DMS 273 treated with DMSO at 0.1 percent for 48 hours (cell line): ENCODE results near the gene ABCA13.
"Not testable (repeated sequence)": the region's sequence is repeated elsewhere in the genome, so short reads cannot be mapped to it uniquely, and the experiment has no call there.

Source experiments
- DNase-seq: peaks from one replicate; lab custom pipeline; 2025; lab: John Stamatoyannopoulos, UW

ABCA13 gene

DNA sequence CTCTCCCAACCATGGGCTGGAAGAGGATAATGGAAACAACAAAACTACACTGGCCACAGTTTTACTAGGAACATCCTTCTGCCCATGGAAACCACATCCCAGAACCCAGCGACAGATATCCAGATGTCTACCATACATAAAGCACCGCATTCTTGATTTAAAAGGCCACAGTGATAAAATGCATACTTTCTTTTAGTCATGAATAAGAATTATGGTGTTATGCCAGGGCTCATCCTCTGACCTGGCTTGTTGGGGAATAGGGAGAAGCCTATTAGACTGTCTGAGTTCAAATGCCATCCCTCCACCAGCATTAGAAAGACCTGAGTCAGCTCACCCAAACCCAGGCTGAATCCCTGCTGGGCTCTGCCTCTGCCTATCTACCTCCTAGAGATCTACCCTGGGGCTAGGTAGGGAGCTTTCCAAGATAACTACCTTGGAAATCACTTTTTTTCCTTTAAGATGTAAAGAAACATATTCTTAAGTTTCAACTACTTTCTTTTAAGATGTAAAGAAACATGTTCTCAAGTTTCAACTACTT lies 5.2 kb downstream of the ABCA13 start:
- no peak for DNase-seq

DNA sequence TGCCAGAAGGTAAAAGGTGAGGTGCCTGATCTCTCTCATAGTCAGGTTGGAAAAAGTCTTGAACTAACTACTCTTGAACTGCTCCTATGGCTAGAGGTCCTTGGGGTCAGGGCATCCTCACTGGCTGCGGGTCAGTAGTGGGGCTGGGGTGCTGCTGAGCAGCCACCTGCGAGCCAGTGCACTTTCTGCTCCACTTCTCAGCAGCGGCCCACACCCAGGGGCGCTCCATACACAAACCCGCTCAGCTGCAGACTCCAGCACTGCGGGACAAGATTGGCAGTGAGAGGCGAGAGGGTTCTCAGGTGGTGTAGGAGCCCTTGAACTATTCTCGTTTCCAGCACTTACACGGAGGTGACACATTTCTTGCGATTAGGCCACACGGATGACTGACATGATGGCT lies 6.0 kb downstream of the ABCA13 start:
- DNase-seq, result no peak

DNA sequence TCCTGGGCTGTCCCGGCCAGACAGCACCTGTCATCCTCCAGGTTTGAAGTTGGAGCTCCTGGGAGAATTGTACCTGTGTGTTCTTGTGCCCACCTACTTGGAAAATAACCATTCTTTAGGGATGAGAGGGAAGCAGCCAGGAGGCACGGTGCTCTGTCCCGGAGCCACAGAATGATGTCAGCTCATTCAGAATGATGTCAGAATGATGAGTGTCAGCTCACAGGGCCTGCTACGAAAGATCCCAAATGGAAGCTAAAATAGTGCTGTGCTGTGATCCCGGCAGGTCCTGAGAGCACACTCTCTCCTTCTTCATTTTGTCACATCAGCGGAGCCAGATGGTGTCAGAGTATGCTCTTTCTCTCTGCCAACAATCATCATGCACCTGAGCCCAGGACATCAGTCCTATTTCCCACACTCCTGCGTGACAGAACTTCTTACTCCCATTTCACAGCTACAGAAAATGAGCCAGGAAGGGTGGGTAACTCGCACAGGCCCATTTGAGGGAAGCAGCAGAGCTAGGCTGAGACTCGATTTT lies 8.3 kb downstream of the ABCA13 start:
- no peak for DNase-seq

DNA sequence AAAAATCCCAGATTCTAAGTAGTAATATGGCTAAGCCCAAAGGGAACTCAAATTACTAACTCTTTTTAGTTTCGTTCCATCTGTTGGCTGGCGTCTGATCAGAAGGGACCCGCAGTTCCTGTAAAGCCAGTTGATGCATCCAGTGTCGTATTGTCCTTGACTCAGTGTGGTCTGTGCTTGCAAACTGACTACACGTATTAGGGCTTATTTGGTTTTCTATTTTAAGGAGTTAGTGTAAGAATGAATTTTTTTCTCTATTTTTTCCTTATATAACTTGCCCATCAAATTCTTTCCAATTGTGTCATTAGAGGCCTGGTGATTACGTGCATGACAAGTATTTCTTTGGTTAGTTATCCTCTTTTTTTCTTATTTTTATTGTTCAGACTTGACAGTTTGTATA lies 9.7 kb downstream of the ABCA13 start:
- DNase-seq, result no peak

DNA sequence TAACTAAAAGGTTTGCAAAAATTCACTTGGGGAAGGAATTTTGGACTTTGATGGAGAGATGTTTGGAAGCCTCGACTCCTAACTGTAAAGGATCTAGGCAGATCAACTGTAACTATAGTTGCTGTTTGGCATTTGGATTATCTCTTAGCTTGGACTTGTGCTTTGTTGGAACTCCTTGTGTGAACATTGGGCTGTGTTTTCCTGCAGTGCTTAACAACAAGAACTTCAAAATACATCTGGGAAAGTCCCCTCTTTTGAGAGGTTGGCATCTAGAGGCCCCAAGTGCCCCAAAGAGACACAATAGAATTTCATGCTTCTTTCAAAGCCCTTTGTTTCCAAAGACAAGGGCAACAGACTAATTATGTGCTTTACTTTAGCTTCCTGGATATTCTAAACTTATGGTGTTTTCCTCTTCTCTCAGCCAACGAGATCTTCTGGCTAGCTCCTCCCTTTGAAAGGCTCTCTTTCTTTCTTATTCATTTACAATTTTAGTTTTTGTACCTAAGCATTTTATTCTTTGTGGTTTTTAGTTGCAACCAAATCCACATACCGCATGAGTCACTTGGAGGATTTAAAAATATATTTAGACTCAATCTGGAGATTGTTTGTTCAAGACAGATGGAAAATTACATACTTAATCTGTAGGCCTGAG lies 11.6 kb downstream of the ABCA13 start:
- DNase-seq, result no peak

DNA sequence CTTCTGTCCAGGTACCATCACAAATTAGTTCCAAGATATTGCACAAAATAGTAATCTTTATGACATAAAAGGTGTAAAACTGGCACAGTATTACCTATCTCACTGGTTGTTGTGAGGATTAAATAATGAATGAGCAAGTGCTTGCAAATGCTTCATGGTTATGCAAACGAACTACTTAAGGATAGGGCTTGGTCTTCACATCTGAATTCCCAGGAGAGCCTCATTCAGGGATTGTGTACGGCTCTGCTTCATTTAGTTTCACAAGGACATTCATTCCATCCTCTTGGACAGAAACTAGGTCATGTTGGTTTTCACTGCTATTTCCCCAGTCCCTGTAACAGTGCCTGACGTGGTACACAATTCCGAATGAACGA lies 12.1 kb downstream of the ABCA13 start:
- DNase-seq, result no peak

DNA sequence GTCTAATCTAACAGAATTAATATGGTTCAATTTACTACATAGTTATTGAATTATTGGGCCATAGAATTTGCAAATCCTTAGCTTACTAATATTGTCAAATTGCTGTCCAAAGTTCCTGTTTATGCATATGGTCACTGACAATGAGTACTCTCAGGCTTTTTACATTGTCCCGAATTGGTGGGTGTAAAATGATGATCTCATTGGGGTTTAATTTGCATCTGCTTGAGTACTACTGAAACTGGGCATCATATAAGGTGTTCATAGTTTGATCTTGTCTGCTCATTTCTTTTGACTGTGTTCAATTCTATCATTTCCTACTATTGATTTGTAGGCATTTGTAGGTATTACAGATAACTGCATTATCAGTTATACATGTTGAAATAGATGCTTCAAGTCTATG lies 12.7 kb downstream of the ABCA13 start:
- no peak for DNase-seq

DNA sequence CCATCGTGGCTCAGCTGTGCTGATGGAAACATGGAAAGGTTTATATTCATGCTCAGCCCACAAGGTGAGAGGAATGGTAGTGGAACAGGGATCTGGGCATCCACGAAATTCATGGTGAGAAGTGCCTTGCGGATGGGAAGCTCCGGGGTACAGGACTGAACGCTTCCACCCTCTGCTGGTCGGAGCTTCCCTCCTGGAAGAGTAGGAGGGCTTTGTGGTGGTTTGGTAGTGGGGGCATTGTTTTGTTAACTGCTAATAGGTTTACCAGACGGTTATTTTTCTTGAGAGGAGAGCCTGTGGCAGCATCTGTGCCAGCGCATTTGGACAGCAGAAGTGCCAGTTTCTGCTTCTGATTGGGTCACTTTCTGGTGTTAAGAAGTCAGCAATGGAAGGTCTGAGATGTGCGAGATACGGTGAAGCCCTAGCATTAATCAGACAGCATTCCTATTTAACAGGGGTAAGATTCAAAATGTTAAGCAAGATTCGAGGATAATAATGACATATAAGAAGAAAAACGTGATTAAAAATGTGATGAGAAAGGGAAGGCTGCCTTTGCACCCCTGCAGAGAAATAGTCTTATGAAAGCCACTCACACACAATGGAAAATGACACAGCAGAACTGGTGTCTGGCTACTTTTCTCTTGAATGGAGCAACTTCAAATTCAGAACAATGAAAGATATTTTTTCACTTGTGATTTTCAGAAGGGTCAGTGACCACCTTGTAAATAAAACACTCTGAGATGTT lies 17.7 kb downstream of the ABCA13 start:
- no peak for DNase-seq

DNA sequence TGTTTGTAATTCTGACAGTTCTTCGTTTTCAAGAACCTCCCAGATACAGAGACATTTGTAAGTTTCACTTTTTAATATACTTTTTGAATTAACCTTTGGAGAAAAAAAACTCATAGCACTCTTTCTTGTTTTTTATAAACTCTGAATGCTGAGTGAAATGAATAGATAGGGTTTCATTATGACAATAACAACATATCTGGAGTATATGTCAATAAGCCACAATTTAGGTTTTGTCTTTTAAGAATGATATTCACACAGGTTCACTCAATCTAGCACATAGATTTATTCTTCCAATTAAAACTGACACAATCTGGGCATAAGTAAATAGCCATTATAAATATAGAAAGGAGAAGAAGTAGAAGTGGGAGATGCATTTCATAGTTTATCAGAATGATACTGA lies 21.7 kb downstream of the ABCA13 start:
- no peak for DNase-seq

DNA sequence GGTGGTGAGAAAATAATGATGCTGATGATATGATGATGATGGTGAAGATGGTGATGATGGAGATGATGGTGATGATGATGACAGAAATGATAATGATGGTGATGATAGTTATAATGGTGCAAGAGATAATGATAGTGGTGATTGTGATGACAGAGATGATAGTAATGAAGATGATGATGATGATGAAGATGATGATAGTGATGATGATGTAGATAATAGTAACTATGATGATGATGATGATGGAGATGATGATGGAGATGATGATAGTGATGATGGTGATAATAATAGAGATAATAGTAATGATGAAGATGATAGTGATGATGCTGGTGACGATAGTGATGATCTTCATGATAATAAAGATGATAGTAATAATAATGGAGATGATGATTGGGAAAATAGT lies 22.2 kb downstream of the ABCA13 start:
- DNase-seq, result no peak

DNA sequence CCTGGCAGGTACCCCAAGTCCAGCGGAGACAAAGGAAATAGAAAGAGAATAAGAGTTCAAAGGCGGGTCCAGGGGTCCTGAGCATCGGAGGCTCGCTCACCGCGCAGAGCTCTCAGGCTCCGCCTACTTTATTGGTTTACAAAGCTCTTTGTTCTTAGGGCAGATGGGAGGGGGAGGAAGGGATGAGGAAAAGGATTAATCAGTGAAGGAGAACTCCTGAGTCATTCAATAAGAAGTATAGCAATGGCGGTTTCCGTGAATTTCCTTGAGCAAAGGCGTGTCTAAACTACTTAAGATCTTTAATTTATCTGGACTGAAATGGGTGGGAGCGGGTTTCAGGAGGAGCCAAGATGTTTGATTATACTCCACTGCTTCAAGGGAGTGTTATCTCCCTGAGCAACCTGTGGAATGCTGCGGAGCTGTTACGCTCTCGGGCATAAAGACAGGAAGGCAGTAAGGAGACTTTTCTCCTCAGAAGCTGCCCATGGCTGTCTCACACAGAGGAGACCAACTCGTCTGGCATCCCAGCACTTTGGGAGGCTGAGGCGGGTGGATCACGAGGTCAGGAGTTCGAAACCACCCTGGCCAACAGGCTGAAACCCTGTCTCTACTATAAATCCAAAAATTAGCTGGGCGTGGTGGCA lies 29.8 kb downstream of the ABCA13 start:
- DNase-seq, result not testable (repeated sequence)

DNA sequence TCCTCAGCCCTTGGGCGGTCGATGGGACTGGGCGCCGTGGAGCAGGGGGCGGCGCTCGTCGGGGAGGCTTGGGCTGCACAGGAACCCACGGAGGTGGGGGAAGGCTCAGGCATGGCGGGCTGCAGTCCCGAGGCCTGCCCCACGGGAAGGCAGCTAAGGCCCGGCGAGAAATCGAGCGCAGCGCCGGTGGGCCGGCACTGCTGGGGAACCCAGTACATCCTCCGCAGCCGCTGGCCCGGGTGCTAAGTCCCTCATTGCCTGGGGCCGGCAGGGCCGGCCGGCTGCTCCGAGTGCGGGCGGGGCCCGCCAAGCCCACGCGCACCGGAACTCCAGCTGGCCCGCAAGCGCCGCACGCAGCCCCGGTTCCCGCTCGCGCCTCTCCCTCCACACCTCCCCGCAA lies 31.7 kb downstream of the ABCA13 start:
- DNase-seq, result not testable (repeated sequence)

DNA sequence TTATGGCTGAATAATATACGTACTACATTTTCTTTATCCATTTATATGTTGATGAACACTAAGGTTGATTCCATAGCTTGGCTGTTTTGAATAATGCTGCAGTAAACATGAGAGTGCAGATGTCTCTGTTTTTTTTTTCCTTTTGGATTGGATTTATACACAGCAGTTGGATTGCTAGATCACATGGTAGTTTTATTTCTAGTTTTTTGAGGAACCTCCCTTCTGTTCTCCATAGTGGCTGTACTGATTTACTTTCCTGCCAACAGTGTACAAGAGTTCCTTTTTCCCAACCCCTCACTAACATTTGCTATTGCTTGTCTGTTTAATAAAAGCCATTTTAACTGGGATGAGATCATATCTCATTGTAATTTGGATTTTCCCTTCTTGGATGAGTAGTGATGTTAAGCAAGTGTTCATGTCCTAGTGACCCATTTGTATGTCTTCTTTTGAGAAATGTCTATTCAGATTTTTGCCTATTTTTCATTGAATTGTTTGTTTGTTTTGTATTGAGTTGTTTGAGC lies 36.0 kb downstream of the ABCA13 start:
- no peak for DNase-seq

DNA sequence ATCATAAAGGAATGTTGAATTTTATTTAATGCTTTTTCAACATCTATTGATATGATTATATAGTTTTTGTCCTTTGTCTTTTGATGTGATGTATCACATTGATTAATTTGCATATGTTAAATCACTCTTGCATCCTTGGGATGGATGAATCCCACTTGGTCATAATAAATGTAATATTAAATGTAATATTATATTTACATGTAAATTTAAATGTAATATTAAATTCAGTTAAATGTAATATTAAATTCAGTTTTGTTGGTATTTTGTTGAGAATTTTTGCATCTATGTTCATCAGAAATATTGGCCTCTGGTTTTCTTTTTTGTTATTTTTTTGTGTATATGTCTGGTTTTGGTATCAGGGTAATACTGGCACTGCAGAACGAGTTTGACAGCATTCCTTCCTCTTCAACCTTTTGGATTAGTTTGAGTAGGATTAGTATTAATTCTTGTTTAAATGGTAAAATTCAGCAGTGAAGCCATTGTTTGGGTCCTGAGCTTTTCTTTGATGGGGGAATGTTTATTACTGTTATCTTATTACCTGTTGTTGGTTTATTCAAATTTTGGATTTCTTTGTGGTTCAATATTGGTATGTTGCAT lies 37.8 kb downstream of the ABCA13 start:
- DNase-seq, result no peak

DNA sequence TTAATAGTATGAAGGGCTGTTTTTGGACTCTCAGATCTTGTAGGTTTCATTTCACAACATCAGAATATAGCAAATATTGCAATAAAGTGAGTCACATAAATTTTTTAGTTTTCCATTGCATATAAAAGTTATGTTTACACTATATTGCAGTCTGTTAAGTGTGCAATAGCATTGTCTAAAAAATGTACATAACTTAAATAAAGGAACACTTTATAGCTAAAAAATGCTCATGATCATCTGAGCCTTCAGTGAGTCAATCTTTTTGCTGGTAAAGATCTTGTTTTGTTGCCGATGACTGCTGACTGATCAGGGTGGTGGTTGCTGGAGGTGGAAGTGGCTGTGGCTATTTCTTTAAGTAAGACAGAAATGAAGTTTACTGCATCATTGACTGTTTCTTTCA lies 42.0 kb downstream of the ABCA13 start:
- no peak for DNase-seq

DNA sequence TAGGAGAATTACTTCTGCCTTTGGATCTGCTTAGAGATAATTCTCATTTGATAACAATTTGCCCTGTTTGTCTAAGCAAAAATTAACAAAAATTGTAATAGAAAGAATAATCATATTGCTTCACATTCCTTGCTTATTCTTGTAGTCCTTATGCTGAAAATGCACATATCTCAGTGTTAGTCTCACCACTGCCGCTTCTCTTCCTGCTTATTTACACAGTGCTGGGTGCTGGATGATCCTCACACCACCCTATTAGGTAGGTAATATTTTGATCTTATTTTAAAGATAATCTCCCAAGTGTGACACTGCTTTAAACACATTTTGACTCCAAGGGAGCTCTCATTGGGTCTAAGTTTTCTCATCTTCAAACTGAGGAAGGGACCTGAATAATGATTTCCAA lies 46.0 kb downstream of the ABCA13 start:
- DNase-seq, result no peak

DNA sequence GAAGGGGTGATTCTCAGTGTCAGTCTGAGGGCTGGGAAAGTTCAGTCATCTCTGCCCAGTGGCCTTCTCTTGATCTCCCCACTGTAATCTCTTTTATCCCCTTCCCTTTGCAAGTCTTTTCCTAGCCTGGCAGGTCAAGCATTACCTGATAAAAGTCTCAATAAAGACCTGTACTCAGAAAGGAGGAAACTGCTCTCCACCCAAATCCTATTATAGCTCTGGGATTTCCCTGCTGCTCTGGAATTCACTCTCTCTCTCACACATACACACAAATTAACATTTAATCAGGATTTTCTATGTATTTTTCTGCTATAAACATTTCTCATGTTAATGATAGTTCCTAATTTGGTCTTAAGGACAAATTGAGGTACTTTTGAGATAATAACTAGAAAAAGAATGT lies 46.5 kb downstream of the ABCA13 start:
- no peak for DNase-seq

DNA sequence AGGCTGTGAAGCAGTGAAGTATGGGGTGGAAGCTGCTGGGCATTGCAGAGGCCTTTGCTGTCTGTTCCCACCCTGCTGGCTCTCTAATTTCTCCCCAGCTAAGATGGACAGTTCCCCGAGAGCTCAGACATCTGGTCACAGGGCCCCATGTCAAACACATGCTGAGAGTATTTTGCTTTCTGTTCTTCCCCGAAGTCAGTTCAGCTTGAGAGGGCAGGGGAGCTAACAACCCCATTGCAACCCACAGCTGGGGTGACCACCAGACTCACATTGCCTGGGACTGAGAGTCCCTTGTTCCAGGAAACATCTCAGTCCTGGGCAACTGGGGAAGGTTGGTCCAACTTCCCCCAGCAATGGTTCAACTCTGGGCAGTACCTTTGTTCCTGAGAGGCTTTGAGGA lies 52.8 kb downstream of the ABCA13 start:
- DNase-seq, result no peak

DNA sequence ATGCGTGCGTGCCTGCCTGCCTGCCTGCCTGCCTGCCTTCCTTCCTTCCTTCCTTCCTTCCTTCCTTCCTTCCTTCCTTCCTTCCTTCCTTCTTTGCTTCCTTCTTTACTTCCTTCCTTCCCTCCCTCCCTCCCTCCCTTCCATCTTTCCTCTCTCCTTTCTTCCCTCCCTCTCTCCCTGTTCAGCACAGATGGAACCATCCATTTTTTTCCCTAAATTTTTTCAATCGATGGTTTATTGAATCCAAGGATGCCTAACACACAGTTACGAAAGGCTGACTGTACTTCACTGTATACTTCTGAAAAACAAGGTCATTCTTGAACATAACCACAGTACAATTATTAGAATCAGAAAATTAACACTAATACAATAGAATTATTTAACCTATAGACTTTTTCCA lies 53.8 kb downstream of the ABCA13 start:
- no peak for DNase-seq

DNA sequence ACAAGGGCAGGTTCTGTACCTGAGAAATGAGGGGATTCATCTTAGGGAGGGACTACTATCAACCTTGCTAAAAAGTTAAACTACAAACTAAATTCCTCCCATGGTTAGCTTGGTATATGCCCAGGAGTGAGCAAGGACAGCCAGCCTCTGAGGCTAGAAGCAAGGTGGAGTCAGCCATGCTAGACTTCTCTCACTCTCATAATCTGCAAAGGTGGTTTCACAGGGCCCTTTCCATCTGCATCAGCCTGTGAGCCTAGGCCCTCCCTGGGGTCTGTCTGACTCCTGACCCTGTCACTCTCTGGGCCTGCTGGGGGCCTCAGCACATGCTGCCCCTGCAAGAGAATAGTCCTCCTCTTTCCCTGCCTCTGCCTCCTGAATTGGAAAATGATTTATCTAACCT lies 66.1 kb downstream of the ABCA13 start:
- DNase-seq, result no peak

DNA sequence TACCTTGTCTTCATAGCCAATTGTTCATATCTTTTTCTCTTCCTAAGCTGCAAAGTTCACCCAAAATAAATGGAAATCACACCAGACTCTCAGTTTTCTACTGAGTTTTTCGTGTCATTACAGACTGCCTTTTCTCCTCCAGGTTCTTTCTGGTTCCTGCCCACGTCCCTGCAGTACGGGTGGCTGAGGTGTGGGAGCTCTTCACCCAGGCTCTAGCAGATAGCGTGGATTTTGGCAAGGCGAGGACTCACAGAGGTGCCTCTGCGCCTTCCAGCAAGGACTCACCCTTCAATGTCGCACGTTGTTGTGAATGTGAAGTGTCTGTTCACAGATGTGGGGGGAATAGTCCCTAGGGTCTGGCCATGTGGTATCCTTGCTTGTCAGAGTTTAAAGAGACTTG lies 71.6 kb downstream of the ABCA13 start:
- DNase-seq, result no peak

DNA sequence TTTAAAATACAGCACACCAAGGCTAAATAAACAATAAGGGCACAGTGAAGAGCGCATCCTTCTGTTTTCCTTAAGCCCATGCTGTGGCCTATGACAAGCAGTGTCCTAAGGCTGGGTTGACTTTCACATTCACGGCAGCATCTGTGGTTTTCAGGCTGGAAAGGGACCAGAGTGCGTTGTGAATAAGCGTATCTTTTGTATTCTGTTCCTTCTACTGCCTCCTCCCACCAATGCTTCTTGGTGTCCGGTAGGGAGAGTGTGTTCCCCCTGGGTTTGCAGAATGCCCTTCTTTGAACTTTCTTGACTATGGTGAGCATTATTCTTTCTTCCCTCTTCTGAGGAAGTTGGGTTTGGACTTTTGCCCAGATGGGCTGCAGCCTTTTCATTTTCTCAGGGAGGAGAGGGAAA lies 73.6 kb downstream of the ABCA13 start:
- DNase-seq, result no peak
